Ovary (tissue), 3 donors: Measurements from ENCODE around the gene TMEM135.

Experiments used
- EP300 ChIP-seq: sonication (generic); formaldehyde crosslinking; IDR thresholded peaks from one replicate; pipeline ENCODE4 v1.6.1; 2017; ENCODE audit warnings: antibody characterized with exemption
- POLR2A ChIP-seq: fragments of 450-650 bp; IDR thresholded peaks from one replicate; pipeline ENCODE4 v1.6.1; 2017; ENCODE audit warnings: antibody characterized with exemption, mild to moderate bottlenecking, moderate library complexity
- TF ChIP-seq, protein P1 (sequence below), 3 donors: fragments of 450-650 bp in 2 of 3; fragments of 200-600 bp in 1 of 3; IDR thresholded peaks; one replicate each; pipeline versions ENCODE4 v1.5.1 to v1.8.0; 2016 to 2022; ENCODE audit warnings: antibody characterized with exemption in 3 of 3, mild to moderate bottlenecking in 1 of 3
- donor health status: DM: no; HTN: no; CAD: no.

DNA sequence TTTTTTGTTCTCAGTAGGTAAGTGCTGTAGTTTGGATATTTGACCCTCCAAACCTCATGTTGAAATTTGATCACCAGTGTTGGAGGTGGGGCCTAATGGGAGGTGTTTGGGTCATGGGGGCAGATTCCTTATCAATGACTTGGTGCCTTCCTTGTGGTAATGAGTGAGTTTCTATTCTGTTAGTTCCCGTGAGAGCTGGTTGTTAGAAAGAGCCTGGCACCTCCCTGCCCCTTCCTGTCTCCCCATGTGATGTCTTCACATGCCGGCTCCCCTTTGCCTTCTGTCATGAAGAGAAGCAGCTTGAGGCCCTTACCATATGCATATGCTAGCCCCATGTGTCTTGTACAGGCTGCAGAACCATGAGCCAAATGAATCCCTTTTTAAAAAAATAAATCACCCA lies 138.3 kb downstream of the TMEM135 start:
- TF ChIP-seq, protein P1, sequence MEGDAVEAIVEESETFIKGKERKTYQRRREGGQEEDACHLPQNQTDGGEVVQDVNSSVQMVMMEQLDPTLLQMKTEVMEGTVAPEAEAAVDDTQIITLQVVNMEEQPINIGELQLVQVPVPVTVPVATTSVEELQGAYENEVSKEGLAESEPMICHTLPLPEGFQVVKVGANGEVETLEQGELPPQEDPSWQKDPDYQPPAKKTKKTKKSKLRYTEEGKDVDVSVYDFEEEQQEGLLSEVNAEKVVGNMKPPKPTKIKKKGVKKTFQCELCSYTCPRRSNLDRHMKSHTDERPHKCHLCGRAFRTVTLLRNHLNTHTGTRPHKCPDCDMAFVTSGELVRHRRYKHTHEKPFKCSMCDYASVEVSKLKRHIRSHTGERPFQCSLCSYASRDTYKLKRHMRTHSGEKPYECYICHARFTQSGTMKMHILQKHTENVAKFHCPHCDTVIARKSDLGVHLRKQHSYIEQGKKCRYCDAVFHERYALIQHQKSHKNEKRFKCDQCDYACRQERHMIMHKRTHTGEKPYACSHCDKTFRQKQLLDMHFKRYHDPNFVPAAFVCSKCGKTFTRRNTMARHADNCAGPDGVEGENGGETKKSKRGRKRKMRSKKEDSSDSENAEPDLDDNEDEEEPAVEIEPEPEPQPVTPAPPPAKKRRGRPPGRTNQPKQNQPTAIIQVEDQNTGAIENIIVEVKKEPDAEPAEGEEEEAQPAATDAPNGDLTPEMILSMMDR (IDR thresholded peaks at IDR 0.05): no peak
- TF ChIP-seq EP300 (no peak), POLR2A (no peak)
